GM23248 (cell line): ENCODE results near the gene NT5DC1.

Experiments used
- EZH2 ChIP-seq: fragments of 200-600 bp; sonication (generic); IDR thresholded peaks from 2 replicates; pipeline ENCODE4 v1.6.1; 2018; ENCODE audit warnings: antibody characterized with exemption, mild to moderate bottlenecking; ENCODE audit not compliant: insufficient read depth, poor library complexity, severe bottlenecking
- EZH2phosphoT487 ChIP-seq: fragments of 200-600 bp; sonication (generic); IDR thresholded peaks from 2 replicates; pipeline ENCODE4 v1.6.1; 2018; ENCODE audit warnings: antibody characterized with exemption, moderate library complexity, mild to moderate bottlenecking, low read depth; ENCODE audit not compliant: insufficient read depth

- TF ChIP-seq EZH2 (no peak), EZH2phosphoT487 (no peak)
These were observed 13.1 kb upstream of the NT5DC1 start for GRCh38 chr6:116087437-116088027.
